Mammary epithelial cell (primary cell): Measurements from ENCODE around the gene UBE4B.

Experiments
- EZH2 ChIP-seq: IDR thresholded peaks from 2 replicates; pipeline ENCODE4 v1.6.1; 2012; ENCODE audit warnings: low read length, inconsistent platforms, borderline replicate concordance
- TF ChIP-seq, protein P1 (sequence below), 2 donors: IDR thresholded peaks in 1 of 2; conservative IDR thresholded peaks in 1 of 2; 2 replicates each; pipeline ENCODE4 v1.5.1; 2011 to 2012; ENCODE audit warnings: inconsistent platforms in 2 of 2, low read length in 2 of 2, mild to moderate bottlenecking in 2 of 2, control low read depth in 1 of 2, low read depth in 1 of 2; ENCODE audit not compliant: insufficient read depth in 1 of 2; ENCODE audit errors: extremely low read depth in 1 of 2

DNA sequence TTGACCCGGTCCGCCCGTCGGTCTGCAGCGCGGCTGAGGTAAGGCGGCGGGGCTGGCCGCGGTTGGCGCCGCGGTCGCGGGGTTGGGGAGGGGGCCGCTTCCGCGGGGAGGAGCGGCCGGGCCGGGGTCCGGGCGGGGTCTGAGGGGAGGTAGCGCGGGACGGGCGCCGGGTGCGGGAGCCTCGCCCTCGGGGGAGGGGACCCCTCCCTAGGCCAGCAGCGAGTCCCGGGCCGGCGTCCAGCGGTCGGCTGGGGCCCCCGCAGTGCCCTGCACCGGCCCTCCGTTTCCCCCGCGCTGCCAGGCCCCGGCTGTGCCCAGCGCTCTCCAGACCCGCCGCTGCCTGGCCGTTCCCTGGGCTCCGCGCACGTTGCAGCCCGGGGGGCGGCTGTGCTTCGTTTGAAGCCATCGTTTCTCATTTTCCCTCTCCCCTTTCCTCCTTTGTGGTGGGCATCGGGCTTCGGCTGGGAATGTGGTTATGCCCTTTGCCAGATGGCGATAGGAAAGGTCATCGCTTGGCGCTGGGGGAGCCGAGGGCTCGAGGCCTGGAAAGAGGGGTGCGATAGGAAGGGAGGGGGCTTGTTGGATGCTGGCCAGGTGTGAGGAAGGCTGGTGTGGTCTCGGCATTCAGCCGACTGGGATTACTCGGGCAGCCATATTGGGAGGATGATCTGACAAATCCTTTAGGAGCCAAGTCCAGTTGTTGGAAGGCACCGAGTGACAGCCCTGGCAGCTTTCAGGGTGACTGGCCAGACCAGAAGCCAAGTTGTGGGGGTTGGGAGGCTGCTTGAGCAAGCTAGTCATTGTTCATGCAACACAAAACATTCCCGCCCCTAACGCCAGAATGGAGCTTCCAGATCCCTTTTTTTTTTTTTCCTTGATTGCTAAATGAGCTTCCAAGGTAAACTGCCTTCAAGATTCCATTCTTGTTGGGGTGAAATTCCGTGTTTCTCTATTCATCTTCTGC, 178.4 kb downstream of the UBE4B start:
- TF ChIP-seq, protein P1, sequence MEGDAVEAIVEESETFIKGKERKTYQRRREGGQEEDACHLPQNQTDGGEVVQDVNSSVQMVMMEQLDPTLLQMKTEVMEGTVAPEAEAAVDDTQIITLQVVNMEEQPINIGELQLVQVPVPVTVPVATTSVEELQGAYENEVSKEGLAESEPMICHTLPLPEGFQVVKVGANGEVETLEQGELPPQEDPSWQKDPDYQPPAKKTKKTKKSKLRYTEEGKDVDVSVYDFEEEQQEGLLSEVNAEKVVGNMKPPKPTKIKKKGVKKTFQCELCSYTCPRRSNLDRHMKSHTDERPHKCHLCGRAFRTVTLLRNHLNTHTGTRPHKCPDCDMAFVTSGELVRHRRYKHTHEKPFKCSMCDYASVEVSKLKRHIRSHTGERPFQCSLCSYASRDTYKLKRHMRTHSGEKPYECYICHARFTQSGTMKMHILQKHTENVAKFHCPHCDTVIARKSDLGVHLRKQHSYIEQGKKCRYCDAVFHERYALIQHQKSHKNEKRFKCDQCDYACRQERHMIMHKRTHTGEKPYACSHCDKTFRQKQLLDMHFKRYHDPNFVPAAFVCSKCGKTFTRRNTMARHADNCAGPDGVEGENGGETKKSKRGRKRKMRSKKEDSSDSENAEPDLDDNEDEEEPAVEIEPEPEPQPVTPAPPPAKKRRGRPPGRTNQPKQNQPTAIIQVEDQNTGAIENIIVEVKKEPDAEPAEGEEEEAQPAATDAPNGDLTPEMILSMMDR (conservative IDR thresholded peaks at IDR 0.05 in 1 of 2, IDR thresholded peaks at IDR 0.05 in 1 of 2; ENCODE audit: extremely low read depth in 1 of 2, insufficient read depth in 1 of 2, low read depth in 1 of 2, low read length in 2 of 2) = no peak
- TF ChIP-seq EZH2 = no peak
